Stimulated activated CD4-positive, alpha-beta T cell treated with anti-CD3 and anti-CD28 coated beads, Interleukin-2, amount 100 ng/mL, for 4 hours (primary cell): ENCODE measurements around the gene CREM.

Experiments used
- DNase-seq: peaks from one replicate; pipeline ENCODE4 v3.0.0-alpha.2; 2020; ENCODE audit warnings: low read depth

CREM gene

DNA sequence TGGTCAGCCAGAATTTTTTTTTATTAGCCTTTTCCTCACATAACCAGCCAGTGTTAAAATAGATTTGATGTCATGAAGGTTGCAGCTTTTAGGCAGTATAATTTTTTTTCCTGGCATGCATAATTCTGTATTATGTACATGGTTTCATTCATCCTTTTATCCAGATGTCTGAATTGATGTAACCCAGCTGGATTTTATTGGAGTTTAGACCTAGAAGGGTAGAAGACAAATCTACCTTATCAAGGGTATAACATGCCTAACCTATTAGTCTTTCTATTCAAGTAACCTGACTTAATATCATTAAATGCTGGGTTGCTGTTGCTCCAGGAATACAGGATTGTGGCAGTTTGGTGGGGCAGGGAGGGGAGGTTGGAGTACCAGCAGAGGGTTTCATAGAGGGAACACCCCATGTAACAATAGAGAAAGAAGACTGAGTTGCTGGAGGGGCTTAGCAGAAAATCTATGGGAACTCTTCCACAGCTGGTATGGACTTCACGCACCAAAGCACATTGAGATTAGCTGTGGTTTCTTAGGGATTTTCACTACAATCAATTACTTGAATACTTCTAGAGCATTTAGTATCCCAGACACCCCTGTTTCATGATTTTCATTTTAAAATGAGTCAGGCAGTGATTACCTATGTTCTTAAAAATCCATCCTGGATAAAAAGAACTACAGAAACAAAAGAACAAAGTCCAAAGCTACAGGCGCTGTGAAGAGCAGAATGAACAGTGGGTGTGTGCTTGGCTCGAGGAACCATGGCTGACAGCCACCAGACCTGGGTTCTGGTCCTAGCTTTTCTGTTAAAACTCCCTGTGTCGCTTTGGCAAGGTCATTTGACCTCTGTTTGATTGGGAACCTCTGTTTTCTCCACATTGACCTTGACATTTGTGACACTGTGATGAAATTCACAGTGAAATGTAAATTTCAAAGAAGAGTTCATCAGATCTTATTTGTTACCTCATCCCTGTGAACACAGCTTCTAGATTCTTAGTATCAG lies 93.5 kb downstream of the CREM start:
- DNase-seq: no peak

DNA sequence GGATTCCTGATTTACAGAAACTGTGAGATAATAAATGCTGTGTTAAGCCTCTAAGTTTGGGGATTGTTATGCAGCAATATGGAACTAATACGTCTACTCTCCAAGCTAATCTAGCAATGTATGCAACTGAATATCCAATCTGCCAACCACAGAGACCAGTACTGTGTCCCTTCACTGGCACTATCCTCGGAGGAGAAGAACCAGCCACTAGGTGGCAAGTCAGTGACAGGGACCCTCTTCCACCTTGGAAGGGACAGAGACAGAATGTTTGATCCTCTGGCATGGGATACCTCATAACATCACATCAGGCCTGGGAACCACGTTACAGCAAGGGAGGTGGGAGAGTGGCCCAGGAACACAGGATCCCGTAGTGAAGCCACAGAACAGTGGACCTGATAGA lies 96.4 kb downstream of the CREM start:
- no peak for DNase-seq

GRCh38 chr10:35224045-35224740 lies 97.5 kb downstream of the CREM start:
- no peak for DNase-seq

DNA sequence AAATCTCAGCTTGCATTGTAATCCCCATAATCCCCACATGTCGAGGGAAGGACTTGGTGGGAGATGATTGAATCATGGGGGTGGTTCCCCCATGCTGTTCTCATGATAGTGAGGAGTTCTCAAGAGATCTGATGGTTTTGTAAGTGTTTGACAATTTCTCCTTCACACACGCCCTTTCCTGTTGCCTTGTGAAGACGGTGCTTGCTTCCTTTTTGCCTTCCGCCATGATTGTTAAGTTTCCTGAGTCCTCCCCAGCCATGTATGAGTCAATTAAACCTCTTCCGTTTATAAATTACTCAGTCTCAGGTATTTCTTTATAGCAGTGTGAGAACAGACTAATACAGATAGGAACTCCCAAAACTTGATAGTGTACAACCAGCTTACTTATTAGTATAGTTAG lies 98.6 kb downstream of the CREM start:
- no peak for DNase-seq

GRCh38 chr10:35226507-35226906 lies 99.9 kb downstream of the CREM start:
- DNase-seq: no peak

- DNase-seq: no peak
Observed at GRCh38 chr10:35228058-35228457, 101.4 kb downstream of the CREM start.

GRCh38 chr10:35231646-35232045 lies 105.0 kb downstream of the CREM start:
- no peak for DNase-seq

GRCh38 chr10:35232527-35232926 lies 105.9 kb downstream of the CREM start:
- DNase-seq: no peak

GRCh38 chr10:35234073-35234472 lies 107.4 kb downstream of the CREM start:
- DNase-seq: no peak

DNA sequence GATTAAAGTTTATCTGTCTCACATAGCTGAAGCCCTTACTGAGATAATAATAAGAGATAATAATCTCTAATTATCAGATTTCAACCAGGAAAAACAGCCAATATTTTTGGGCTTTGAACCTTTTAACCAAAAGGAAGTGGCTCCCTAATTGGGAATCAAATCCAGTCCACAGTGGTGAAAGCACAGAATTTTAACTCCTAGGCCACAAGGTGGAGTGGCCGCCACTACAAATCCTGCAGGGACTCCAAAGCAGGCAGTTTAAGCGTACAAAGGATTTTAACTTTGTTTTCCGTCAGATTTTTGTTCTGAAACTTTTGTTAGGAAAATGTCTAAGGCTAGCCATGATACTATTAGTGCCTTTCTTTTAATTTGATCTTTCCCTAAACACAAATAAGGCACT lies 110.1 kb downstream of the CREM start:
- DNase-seq: no peak

GRCh38 chr10:35237766-35238512 lies 111.3 kb downstream of the CREM start:
- DNase-seq: no peak

DNA sequence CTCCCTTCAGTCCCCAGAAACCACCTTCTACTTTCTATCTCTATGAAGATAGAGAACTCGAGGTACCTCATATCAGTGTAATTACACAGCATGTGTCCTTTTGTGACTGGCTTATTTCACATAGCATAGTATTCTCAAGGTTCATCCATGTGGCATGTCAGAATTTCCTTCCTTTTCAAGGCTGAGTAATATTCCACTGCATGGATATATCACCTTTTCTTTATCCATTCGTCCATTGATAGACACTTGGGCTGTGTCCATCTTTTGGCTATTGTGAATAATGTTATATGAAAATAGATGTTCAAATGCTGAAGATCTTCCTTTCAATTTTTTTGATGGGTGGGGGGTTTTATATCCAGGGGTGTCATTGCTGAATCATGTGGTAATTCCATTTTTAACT lies 117.9 kb downstream of the CREM start:
- no peak for DNase-seq

DNA sequence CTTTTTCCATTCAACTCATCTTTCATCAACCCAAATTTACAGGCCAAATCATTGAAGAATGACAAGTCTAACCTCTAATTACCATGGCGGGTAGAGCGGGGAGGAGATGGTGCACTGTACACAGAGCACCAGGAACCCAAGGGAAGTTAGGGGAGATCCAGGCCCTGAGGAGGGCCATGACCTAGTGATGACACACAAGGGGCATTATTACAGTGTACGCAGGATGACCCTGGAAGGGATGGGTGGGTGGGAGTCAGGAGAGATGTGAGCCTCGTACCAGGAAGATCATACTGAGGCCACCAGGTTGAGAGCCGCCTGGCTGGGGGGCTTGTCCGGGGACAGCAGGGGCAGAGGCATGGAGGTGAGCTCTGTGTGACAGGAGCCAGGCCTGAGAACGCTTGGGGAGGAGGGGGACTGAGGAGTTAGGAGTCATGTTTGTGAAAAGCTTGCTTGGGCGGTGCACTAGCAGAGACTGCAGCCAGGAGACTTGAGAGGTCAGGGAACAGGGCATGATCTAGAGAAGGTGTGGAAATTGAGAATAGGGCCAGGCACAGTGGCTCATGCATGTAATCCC lies 120.2 kb downstream of the CREM start:
- no peak for DNase-seq

DNA sequence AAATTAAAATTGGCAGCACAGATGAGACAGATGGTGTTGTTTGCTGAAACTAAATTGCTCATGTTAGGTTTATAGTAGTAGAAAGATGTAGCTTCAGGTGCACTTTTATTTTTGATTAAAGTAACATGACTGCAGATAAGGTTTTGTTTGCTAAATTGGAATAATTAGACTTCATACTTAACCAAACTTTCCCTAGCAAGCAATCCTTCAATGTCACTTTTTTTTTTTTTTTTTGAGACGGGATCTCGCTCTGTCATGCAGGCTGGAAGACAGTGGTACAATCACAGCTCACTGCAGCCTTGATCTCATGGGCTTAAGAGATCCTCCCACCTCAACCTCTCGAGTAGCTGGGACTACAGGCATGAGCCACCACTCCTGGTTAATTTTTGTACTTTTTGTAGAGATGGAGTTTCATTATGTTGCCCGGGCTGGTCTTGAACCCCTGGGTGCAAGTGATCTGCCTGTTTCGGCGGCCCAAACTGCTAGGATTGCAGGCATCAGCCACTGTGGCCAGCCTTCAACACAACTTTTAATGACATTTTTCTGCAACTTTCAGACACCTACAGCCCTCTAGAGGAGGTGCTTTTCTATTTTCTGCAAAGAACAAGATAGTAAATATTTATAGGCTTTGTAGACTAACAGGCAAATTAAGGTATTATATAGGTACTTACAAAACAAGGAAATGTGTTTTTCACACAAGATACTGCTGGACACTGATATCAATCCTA lies 124.9 kb downstream of the CREM start:
- DNase-seq: no peak

GRCh38 chr10:35257057-35257983 lies 130.7 kb downstream of the CREM start:
- no peak for DNase-seq

DNA sequence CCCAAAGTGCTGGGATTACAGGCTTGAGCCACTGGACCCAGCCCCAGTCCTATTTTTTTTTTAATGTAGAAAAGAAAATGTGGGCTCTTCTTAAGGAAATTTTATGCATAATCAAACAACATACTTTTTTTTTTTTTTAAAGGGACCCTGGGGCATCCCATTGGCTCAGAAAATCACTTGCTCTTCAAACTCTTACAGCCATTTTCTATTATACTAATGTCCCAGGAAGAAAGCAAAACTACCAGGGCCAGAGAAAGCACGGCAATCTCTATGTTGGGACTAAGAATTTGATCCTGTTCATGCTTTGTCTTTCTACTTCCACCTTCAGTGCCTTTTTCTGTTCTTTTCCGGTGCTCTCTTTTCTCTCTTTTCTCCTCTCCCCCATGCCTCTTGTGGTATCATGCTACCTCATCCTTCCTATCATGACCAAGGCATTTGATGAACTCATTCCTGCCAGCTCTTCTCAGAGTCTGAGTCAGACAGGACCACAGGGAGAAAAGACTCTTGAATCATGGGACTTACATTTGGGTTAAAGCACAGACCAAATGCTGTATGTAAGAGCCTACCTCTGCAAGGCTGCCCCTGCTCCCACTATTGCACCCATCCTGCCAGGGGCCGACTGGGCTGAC lies 133.2 kb downstream of the CREM start:
- no peak for DNase-seq

- no peak for DNase-seq
Observed at GRCh38 chr10:35262436-35262835, 135.8 kb downstream of the CREM start.
